Loucy (cell line): Measurements from ENCODE around the gene PCDHA13.
"Not testable (repeated sequence)": the region's sequence is repeated elsewhere in the genome, so short reads cannot be mapped to it uniquely, and the experiment has no call there.

Source experiments
- H2AFZ ChIP-seq: fragments of 200-600 bp; sonication (generic); 2 replicates; pipeline ENCODE4 v1.6.0; 2016; ENCODE audit warnings: antibody characterized with exemption, mild to moderate bottlenecking, low read length, moderate library complexity
- H3F3A ChIP-seq: fragments of 200-600 bp; 2 replicates; pipeline ENCODE4 v1.6.0; 2016; ENCODE audit warnings: antibody characterized with exemption, low read depth, mild to moderate bottlenecking
- H3K27me3 ChIP-seq: fragments of 200-600 bp; sonication (generic); 2 replicates; pipeline ENCODE4 v1.6.1; 2014; ENCODE audit warnings: low read length, mild to moderate bottlenecking; ENCODE audit not compliant: insufficient read depth, poor library complexity, severe bottlenecking
- H3K36me3 ChIP-seq: fragments of 200-600 bp; sonication (generic); 2 replicates; pipeline ENCODE4 v1.6.1; 2016; ENCODE audit warnings: low read length; ENCODE audit not compliant: insufficient read depth
- H3K4me1 ChIP-seq: fragments of 200-600 bp; sonication (generic); 2 replicates; pipeline ENCODE4 v1.5.1; 2014; ENCODE audit warnings: low read length, mild to moderate bottlenecking; ENCODE audit not compliant: insufficient read depth, poor library complexity, severe bottlenecking
- H3K4me2 ChIP-seq: fragments of 200-600 bp; sonication (generic); 2 replicates; pipeline ENCODE4 v1.6.0; 2014; ENCODE audit warnings: antibody characterized with exemption, low read length, low read depth, mild to moderate bottlenecking; ENCODE audit not compliant: poor library complexity, severe bottlenecking
- H3K4me3 ChIP-seq: fragments of 200-600 bp; sonication (generic); 2 replicates; pipeline ENCODE4 v1.5.1; 2014; ENCODE audit warnings: low read length, mild to moderate bottlenecking, mixed read lengths; ENCODE audit not compliant: poor library complexity, severe bottlenecking
- H3K79me2 ChIP-seq: fragments of 200-600 bp; sonication (generic); 2 replicates; pipeline ENCODE4 v1.6.1; 2014; ENCODE audit warnings: low read length; ENCODE audit not compliant: insufficient read depth
- H3K9ac ChIP-seq: fragments of 200-600 bp; sonication (generic); 2 replicates; pipeline ENCODE4 v1.6.0; 2014; ENCODE audit warnings: mild to moderate bottlenecking, low read depth, low read length, moderate library complexity; ENCODE audit not compliant: poor library complexity, severe bottlenecking
- H3K9me2 ChIP-seq: fragments of 200-600 bp; sonication (generic); replicated peaks from 2 replicates; pipeline ENCODE4 v1.6.1; 2016; ENCODE audit warnings: low read depth, low read length, mixed read lengths
- H3K9me3 ChIP-seq: fragments of 200-600 bp; sonication (generic); 2 replicates; pipeline ENCODE4 v1.6.1; 2014; ENCODE audit warnings: mild to moderate bottlenecking, antibody characterized with exemption, low read length, low read depth; ENCODE audit not compliant: insufficient read depth
- H4K20me1 ChIP-seq: fragments of 200-600 bp; sonication (generic); 2 replicates; pipeline ENCODE4 v1.6.0; 2014; ENCODE audit warnings: antibody characterized with exemption, low read length, mild to moderate bottlenecking; ENCODE audit not compliant: insufficient read depth, poor library complexity, severe bottlenecking
- CTCF ChIP-seq: fragments of 200-600 bp; sonication (generic); conservative IDR thresholded peaks from 2 replicates; pipeline ENCODE4 v1.5.1; 2014; ENCODE audit warnings: mild to moderate bottlenecking, antibody characterized with exemption, low read length
- EZH2phosphoT487 ChIP-seq: fragments of 200-600 bp; IDR thresholded peaks from 2 replicates; pipeline ENCODE4 v1.6.1; 2018; ENCODE audit warnings: antibody characterized with exemption, mild to moderate bottlenecking, moderate library complexity, borderline replicate concordance

Gene PCDHA13

GRCh38 chr5:140835622-140836510 is 46.1 kb upstream of the PCDHA13 start:
- H3K79me2 ChIP-seq, result no peaks in the 10 kb centered on the region
- H3K4me3 ChIP-seq, result no peak overlapping the region
- no peak overlapping the region for H3K4me2 ChIP-seq
- no peaks in the 10 kb centered on the region for H3K4me1 ChIP-seq
- no peaks in the 10 kb centered on the region for H3F3A ChIP-seq
- H3K27me3 ChIP-seq, result no peaks in the 10 kb centered on the region
- H3K9ac ChIP-seq, result no peak overlapping the region
- no peak overlapping the region for H2AFZ ChIP-seq
- H3K9me2 ChIP-seq, result no peaks in the 10 kb centered on the region
- no peak for TF ChIP-seq EZH2phosphoT487
- TF ChIP-seq CTCF, result no peak
- no peaks in the 10 kb centered on the region for H4K20me1 ChIP-seq
- no peaks in the 10 kb centered on the region for H3K9me3 ChIP-seq
- no peaks in the 10 kb centered on the region for H3K36me3 ChIP-seq

GRCh38 chr5:140840978-140841962 is 40.7 kb upstream of the PCDHA13 start, which contains the start of gene PCDHA8:
Gene PCDHA8 (plus strand): TSS chr5:140841187. CDS start chr5:140841322, 135 bp downstream.
- no peaks in the 10 kb centered on the region for H3K4me1 ChIP-seq
- H3K27me3 ChIP-seq, result no peaks in the 10 kb centered on the region
- no peaks in the 10 kb centered on the region for H4K20me1 ChIP-seq
- H3K36me3 ChIP-seq, result no peaks in the 10 kb centered on the region
- TF ChIP-seq CTCF (peak; percentile 60), EZH2phosphoT487 (no peak)
- no peak within 1 kb of the TSS for H3K4me3 ChIP-seq
- H2AFZ ChIP-seq, result no peak within 1 kb of the TSS
- no peak within 1 kb of the TSS for H3K4me2 ChIP-seq
- no peaks in the 10 kb centered on the region for H3K9me3 ChIP-seq
- no peak within 1 kb of the TSS for H3K9ac ChIP-seq
- H3F3A ChIP-seq, result no peaks in the 10 kb centered on the region
- H3K79me2 ChIP-seq, result no peaks in the 10 kb centered on the region
- no peaks in the 10 kb centered on the region for H3K9me2 ChIP-seq

- Histone ChIP-seq H3K4me3 (no peak overlapping the region), H3K4me1 (no peaks in the 10 kb centered on the region), H3K9ac (no peak overlapping the region), H3K36me3 (no peaks in the 10 kb centered on the region), H3K4me2 (no peak overlapping the region), H3K27me3 (no peaks in the 10 kb centered on the region), H3K9me3 (no peaks in the 10 kb centered on the region), H2AFZ (no peak overlapping the region), H3F3A (no peaks in the 10 kb centered on the region), H4K20me1 (no peaks in the 10 kb centered on the region), H3K9me2 (no peaks in the 10 kb centered on the region), H3K79me2 (no peaks in the 10 kb centered on the region)
- TF ChIP-seq CTCF, result no peak
- no peak for TF ChIP-seq EZH2phosphoT487
Measured at GRCh38 chr5:140842798-140843733, 38.9 kb upstream of the PCDHA13 start.

GRCh38 chr5:140848139-140849102 is 33.5 kb upstream of the PCDHA13 start, which contains the start of gene PCDHA9:
Gene PCDHA9 (plus strand): TSS chr5:140848382. CDS start chr5:140848496, 114 bp downstream.
- H3K9me2 ChIP-seq, H3K27me3 ChIP-seq, H3K36me3 ChIP-seq, H4K20me1 ChIP-seq, H3K4me1 ChIP-seq, H3F3A ChIP-seq, H2AFZ ChIP-seq, H3K4me3 ChIP-seq, H3K4me2 ChIP-seq, H3K9me3 ChIP-seq, H3K9ac ChIP-seq, H3K79me2 ChIP-seq: not testable (repeated sequence)
